ENCODE data around the gene SLC12A1.

DNA sequence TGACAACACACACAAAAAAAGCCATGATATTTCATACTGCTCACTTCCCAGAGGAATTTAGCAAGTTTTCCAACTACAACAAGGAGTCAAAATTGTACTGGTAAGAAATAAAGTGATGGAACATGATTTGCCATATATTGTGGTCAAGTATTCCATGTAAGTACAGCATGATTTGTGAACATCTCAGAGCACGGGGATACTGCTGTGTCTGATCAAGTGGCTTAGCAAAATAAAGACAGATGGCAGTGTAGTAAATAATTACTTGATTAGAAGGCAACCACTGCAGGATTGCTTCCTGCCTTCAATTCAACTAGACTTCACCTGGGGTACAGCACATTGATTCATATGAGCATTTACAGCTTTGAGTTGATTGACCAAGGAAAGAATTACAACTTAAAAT is 73.5 kb downstream of the SLC12A1 start:
- TF ChIP-seq, protein P1, sequence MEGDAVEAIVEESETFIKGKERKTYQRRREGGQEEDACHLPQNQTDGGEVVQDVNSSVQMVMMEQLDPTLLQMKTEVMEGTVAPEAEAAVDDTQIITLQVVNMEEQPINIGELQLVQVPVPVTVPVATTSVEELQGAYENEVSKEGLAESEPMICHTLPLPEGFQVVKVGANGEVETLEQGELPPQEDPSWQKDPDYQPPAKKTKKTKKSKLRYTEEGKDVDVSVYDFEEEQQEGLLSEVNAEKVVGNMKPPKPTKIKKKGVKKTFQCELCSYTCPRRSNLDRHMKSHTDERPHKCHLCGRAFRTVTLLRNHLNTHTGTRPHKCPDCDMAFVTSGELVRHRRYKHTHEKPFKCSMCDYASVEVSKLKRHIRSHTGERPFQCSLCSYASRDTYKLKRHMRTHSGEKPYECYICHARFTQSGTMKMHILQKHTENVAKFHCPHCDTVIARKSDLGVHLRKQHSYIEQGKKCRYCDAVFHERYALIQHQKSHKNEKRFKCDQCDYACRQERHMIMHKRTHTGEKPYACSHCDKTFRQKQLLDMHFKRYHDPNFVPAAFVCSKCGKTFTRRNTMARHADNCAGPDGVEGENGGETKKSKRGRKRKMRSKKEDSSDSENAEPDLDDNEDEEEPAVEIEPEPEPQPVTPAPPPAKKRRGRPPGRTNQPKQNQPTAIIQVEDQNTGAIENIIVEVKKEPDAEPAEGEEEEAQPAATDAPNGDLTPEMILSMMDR (IDR thresholded peaks at IDR 0.05), result no peak
- no peak for TF ChIP-seq POLR2AphosphoS5 (IDR thresholded peaks at IDR 0.05)
- no peak for TF ChIP-seq POLR2A (IDR thresholded peaks at IDR 0.05; ENCODE audit: low read depth)
- no peak for TF ChIP-seq EP300 (IDR thresholded peaks at IDR 0.05)

Measured in esophagus muscularis mucosa (tissue), 4 donors.